Measurements from ENCODE around the gene EPHA8.

DNA sequence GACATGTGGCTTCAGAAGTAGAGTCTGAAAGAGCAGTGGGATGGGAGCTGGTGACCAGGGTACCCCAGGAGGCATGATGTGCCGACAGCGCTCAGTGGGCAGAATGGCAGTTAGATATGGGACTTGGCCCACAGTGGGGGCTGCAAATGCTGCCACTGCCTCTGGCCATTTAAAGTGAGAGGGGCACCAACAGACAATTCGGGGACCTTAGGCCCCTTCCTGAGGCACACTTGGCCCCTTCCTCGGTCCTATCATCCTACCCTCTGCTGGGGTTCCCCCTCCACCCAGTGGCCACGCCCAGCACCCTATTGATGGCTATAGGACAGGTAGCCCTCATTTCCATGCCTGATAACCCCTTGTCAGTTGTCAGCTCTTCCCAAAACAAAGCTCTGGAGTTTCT is 36.6 kb upstream of the EPHA8 start:
- TF ChIP-seq, protein P1, sequence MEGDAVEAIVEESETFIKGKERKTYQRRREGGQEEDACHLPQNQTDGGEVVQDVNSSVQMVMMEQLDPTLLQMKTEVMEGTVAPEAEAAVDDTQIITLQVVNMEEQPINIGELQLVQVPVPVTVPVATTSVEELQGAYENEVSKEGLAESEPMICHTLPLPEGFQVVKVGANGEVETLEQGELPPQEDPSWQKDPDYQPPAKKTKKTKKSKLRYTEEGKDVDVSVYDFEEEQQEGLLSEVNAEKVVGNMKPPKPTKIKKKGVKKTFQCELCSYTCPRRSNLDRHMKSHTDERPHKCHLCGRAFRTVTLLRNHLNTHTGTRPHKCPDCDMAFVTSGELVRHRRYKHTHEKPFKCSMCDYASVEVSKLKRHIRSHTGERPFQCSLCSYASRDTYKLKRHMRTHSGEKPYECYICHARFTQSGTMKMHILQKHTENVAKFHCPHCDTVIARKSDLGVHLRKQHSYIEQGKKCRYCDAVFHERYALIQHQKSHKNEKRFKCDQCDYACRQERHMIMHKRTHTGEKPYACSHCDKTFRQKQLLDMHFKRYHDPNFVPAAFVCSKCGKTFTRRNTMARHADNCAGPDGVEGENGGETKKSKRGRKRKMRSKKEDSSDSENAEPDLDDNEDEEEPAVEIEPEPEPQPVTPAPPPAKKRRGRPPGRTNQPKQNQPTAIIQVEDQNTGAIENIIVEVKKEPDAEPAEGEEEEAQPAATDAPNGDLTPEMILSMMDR (IDR thresholded peaks at IDR 0.05; ENCODE audit: insufficient read depth, low read depth, low read length), result no peak
- TF ChIP-seq EZH2 (IDR thresholded peaks at IDR 0.05; ENCODE audit: insufficient read depth, low read length), result no peak

Data from astrocyte (in vitro differentiated cells and primary cell).